ENCODE data around the gene GPC6. TPM values are rescaled to one million over a fixed set of nuclear protein-coding genes. Genes with fewer than 3 reads are reported as not detected.

The GPC6 gene
- polyA plus RNA-seq, 2 of the 4 experiments (the other 2 are of a cell fraction) = 8.0 to 14.4 TPM

GRCh38 chr13:94411747-94412146, 1185.1 kb downstream of the GPC6 start:
- CTCF ChIA-PET = no interaction called here
- TF ChIP-seq CBX8 (IDR thresholded peaks at IDR 0.05) (no peak), USF2 (IDR thresholded peaks at IDR 0.05) (no peak)
- DNase-seq (ENCODE audit: low read depth in 1 of 2, low spot score in 1 of 2) (no peak), FAIRE-seq (no peak), ATAC-seq (no peak)
- H3K4me3 ChIP-seq = no peak overlapping the region
- POLR2A ChIA-PET = no interaction called here
- H3K27ac ChIP-seq = no peak overlapping the region
- WGBS (ENCODE audit: missing lambda C conversion rate) = 9% methylated on average over 3 of the region's 3 CpGs
- no peak overlapping the region for H3K4me2 ChIP-seq
- H3K9me3 ChIP-seq = no peaks in the 10 kb centered on the region
- no peaks in the 10 kb centered on the region for H3K4me1 ChIP-seq

- no peak for FAIRE-seq
- CTCF ChIA-PET = no interaction called here
- POLR2A ChIA-PET = no interaction called here
- no peak overlapping the region for H3K4me2 ChIP-seq
- 51% methylated on average over 3 of the region's 3 CpGs for WGBS (ENCODE audit: missing lambda C conversion rate)
- no peaks in the 10 kb centered on the region for H3K9me3 ChIP-seq
- H3K27ac ChIP-seq = no peak overlapping the region
- no peak for TF ChIP-seq BHLHE40 (IDR thresholded peaks at IDR 0.05; ENCODE audit: low read depth, low read length)
- TF ChIP-seq MAFK (IDR thresholded peaks at IDR 0.05; ENCODE audit: partially characterized antibody) = no peak
- TF ChIP-seq REST (IDR thresholded peaks at IDR 0.05) = no peak
- TF ChIP-seq NPAS2 (CRISPR knock-in tag; IDR thresholded peaks at IDR 0.05; ENCODE audit: borderline replicate concordance) = no peak
- no peak for TF ChIP-seq ZNF302 (CRISPR knock-in tag; IDR thresholded peaks at IDR 0.05)
- no peak for TF ChIP-seq EHF (CRISPR knock-in tag; IDR thresholded peaks at IDR 0.05)
- TF ChIP-seq ZFP36 (IDR thresholded peaks at IDR 0.05; ENCODE audit: borderline replicate concordance, partially characterized antibody) = no peak
- no peak for TF ChIP-seq ZC3H11A (IDR thresholded peaks at IDR 0.05)
- no peak for TF ChIP-seq E2F6 (IDR thresholded peaks at IDR 0.05; ENCODE audit: borderline replicate concordance, low read depth)
- no peak for ATAC-seq
- no peak for DNase-seq (ENCODE audit: low read depth in 1 of 2, low spot score in 1 of 2)
- no peak overlapping the region for H3K4me3 ChIP-seq
- H3K4me1 ChIP-seq = no peaks in the 10 kb centered on the region
Measured at GRCh38 chr13:94412870-94413597, 1186.4 kb downstream of the GPC6 start.

GRCh38 chr13:94413598-94413944, 1187.0 kb downstream of the GPC6 start:
- Histone ChIP-seq H3K9me3 (no peaks in the 10 kb centered on the region), H3K27ac (no peak overlapping the region), H3K4me3 (no peak overlapping the region), H3K4me2 (no peak overlapping the region), H3K4me1 (no peaks in the 10 kb centered on the region)
- ATAC-seq (no peak), FAIRE-seq (no peak), DNase-seq (ENCODE audit: low read depth in 1 of 2, low spot score in 1 of 2) (no peak)
- POLR2A ChIA-PET = no interaction called here
- no peak for TF ChIP-seq NPAS2 (CRISPR knock-in tag; IDR thresholded peaks at IDR 0.05; ENCODE audit: borderline replicate concordance)
- CTCF ChIA-PET = no interaction called here

- H3K27ac ChIP-seq = no peak overlapping the region
- no peak for DNase-seq (ENCODE audit: low read depth in 1 of 2, low spot score in 1 of 2)
- CTCF ChIA-PET = no interaction called here
- TF ChIP-seq RCOR1 (IDR thresholded peaks at IDR 0.05; ENCODE audit: low read depth, low read length) (no peak), NFE2L2 (conservative IDR thresholded peaks at IDR 0.05; ENCODE audit: low read length) (no peak), MAFK (IDR thresholded peaks at IDR 0.05; ENCODE audit: partially characterized antibody) (peak; percentile 75), ZFP36 (IDR thresholded peaks at IDR 0.05; ENCODE audit: borderline replicate concordance, partially characterized antibody) (no peak), MAX (IDR thresholded peaks at IDR 0.05) (no peak)
- H3K4me2 ChIP-seq = no peak overlapping the region
- no peaks in the 10 kb centered on the region for H3K9me3 ChIP-seq
- WGBS (ENCODE audit: missing lambda C conversion rate) = 60% methylated on average over 1 of the region's 1 CpG
- no peak for FAIRE-seq
- POLR2A ChIA-PET = no interaction called here
- no peaks in the 10 kb centered on the region for H3K4me1 ChIP-seq
- no peak overlapping the region for H3K4me3 ChIP-seq
- ATAC-seq = no peak
Measured at GRCh38 chr13:94414141-94414540, 1187.5 kb downstream of the GPC6 start.

Data from A549 (cell line).